ENCODE data around the gene OR4P4. TPM values are rescaled to one million over a fixed set of nuclear protein-coding genes. Genes with fewer than 3 reads are reported as not detected.

Gene OR4P4
- not detected for polyA plus RNA-seq

DNA sequence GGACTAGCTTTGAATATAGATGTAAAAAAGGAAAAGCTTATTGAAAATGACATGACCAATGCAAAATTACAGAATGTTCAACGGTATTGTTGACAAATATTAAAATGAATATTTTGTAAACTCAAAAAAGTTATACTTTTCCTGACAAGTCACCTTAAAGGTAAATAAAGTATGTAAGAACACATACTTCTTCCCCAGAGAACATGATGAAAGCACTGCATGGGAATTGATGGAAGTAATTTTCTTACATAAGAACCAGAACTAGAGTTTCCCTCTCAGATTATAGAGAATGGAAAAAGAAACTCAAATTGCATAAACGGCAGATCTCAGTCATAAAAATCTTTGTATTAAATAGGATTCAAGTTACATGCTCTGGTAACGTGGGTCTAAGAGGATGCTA lies at the start of gene OR4P4:
OR4P4 (plus strand) TSS at position 301 of the 400 bp plus-strand sequence.
- Histone ChIP-seq H3K4me3 (ENCODE audit: low read depth in 1 of 2, low read length in 2 of 2) (no peak within 1 kb of the TSS), H3K9me3 (ENCODE audit: control insufficient read depth in 2 of 2, insufficient read depth in 1 of 2, low read depth in 1 of 2, low read length in 1 of 2) (no peaks in the 10 kb centered on the region), H3K4me1 (ENCODE audit: control insufficient read depth in 2 of 2, insufficient read depth in 2 of 2, low read length in 1 of 2) (no peaks in the 10 kb centered on the region), H3K27me3 (ENCODE audit: control insufficient read depth in 1 of 2, insufficient read depth in 2 of 2, low read length in 2 of 2) (no peaks in the 10 kb centered on the region), H3K36me3 (ENCODE audit: control insufficient read depth in 2 of 2, insufficient read depth in 2 of 2, low read length in 1 of 2) (no peaks in the 10 kb centered on the region), H3K27ac (ENCODE audit: low read depth in 2 of 2, low read length in 1 of 2) (no peak within 1 kb of the TSS)
- WGBS, 2 donors: 46 to 52% methylated on average over 3 of the region's 3 CpGs

- Histone ChIP-seq H3K27me3 (ENCODE audit: control insufficient read depth in 1 of 2, insufficient read depth in 2 of 2, low read length in 2 of 2) (no peaks in the 10 kb centered on the region), H3K27ac (ENCODE audit: low read depth in 2 of 2, low read length in 1 of 2) (no peak within 1 kb of the TSS), H3K4me3 (ENCODE audit: low read depth in 1 of 2, low read length in 2 of 2) (no peak within 1 kb of the TSS), H3K36me3 (ENCODE audit: control insufficient read depth in 2 of 2, insufficient read depth in 2 of 2, low read length in 1 of 2) (no peaks in the 10 kb centered on the region), H3K4me1 (ENCODE audit: control insufficient read depth in 2 of 2, insufficient read depth in 2 of 2, low read length in 1 of 2) (no peaks in the 10 kb centered on the region), H3K9me3 (ENCODE audit: control insufficient read depth in 2 of 2, insufficient read depth in 1 of 2, low read depth in 1 of 2, low read length in 1 of 2) (no peaks in the 10 kb centered on the region)
- WGBS, 2 donors: 47 to 53% methylated on average over 2 of the region's 2 CpGs
These were observed 27.4 kb upstream of the OR4P4 start, which contains the start of gene OR4C11 for GRCh38 chr11:55607545-55607944. OR4C11 (minus strand) TSS chr11:55607645; CDS start chr11:55604373, 3,272 bp downstream.

DNA sequence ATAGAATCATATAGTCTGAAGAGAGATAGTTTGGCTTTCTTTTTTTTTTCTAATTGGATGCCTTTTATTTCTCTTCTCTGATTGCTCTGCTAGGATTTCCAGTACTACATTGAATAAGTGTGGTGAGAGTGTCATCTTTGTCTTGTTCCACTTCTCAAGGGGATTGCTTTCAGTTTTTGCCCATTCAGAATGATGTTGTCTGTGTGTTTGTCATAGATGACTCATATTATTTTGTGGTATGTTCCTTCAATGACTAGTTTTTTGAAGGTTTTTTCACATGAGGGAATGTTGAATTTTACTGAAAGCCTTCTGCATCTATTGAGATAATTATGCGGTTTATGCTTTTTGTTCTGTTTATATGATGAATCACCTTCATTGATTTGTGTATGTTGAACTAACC lies 10.4 kb upstream of the OR4P4 start:
- WGBS, 2 donors: 76 to 83% methylated on average over 1 of the region's 1 CpG
- Histone ChIP-seq H3K4me1 (ENCODE audit: control insufficient read depth in 2 of 2, insufficient read depth in 2 of 2, low read length in 1 of 2) (no peaks in the 10 kb centered on the region), H3K27me3 (ENCODE audit: control insufficient read depth in 1 of 2, insufficient read depth in 2 of 2, low read length in 2 of 2) (no peaks in the 10 kb centered on the region), H3K27ac (ENCODE audit: low read depth in 2 of 2, low read length in 1 of 2) (no peak overlapping the region), H3K9me3 (ENCODE audit: control insufficient read depth in 2 of 2, insufficient read depth in 1 of 2, low read depth in 1 of 2, low read length in 1 of 2) (peaks cover 0 to 4% of the 10 kb centered on the region in 2 donors), H3K4me3 (ENCODE audit: low read depth in 1 of 2, low read length in 2 of 2) (no peak overlapping the region), H3K36me3 (ENCODE audit: control insufficient read depth in 2 of 2, insufficient read depth in 2 of 2, low read length in 1 of 2) (no peaks in the 10 kb centered on the region)

- Histone ChIP-seq H3K27ac (ENCODE audit: low read depth in 2 of 2, low read length in 1 of 2) (no peak within 1 kb of the TSS), H3K27me3 (ENCODE audit: control insufficient read depth in 1 of 2, insufficient read depth in 2 of 2, low read length in 2 of 2) (no peaks in the 10 kb centered on the region), H3K9me3 (ENCODE audit: control insufficient read depth in 2 of 2, insufficient read depth in 1 of 2, low read depth in 1 of 2, low read length in 1 of 2) (no peaks in the 10 kb centered on the region), H3K36me3 (ENCODE audit: control insufficient read depth in 2 of 2, insufficient read depth in 2 of 2, low read length in 1 of 2) (no peaks in the 10 kb centered on the region), H3K4me3 (ENCODE audit: low read depth in 1 of 2, low read length in 2 of 2) (no peak within 1 kb of the TSS), H3K4me1 (ENCODE audit: control insufficient read depth in 2 of 2, insufficient read depth in 2 of 2, low read length in 1 of 2) (no peaks in the 10 kb centered on the region)
- 75 to 79% methylated on average over 2 of the region's 2 CpGs for WGBS, 2 donors
These were observed 13.1 kb downstream of the OR4P4 start, which contains the start of gene OR4S2 for GRCh38 chr11:55648027-55648426. OR4S2 (plus strand) TSS chr11:55648327; CDS start chr11:55650904, 2,577 bp downstream.

- Histone ChIP-seq H3K4me1 (ENCODE audit: control insufficient read depth in 2 of 2, insufficient read depth in 2 of 2, low read length in 1 of 2) (no peaks in the 10 kb centered on the region), H3K9me3 (ENCODE audit: control insufficient read depth in 2 of 2, insufficient read depth in 1 of 2, low read depth in 1 of 2, low read length in 1 of 2) (peaks cover 0 to 5% of the 10 kb centered on the region in 2 donors), H3K4me3 (ENCODE audit: low read depth in 1 of 2, low read length in 2 of 2) (no peak overlapping the region), H3K27ac (ENCODE audit: low read depth in 2 of 2, low read length in 1 of 2) (no peak overlapping the region), H3K36me3 (ENCODE audit: control insufficient read depth in 2 of 2, insufficient read depth in 2 of 2, low read length in 1 of 2) (no peaks in the 10 kb centered on the region), H3K27me3 (ENCODE audit: control insufficient read depth in 1 of 2, insufficient read depth in 2 of 2, low read length in 2 of 2) (no peaks in the 10 kb centered on the region)
- 62 to 70% methylated on average over 1 of the region's 1 CpG for WGBS, 2 donors
These were observed 17.6 kb downstream of the OR4P4 start for GRCh38 chr11:55652560-55652959.

- peaks cover 0 to 5% of the 10 kb centered on the region in 2 donors for H3K9me3 ChIP-seq (ENCODE audit: control insufficient read depth in 2 of 2, insufficient read depth in 1 of 2, low read depth in 1 of 2, low read length in 1 of 2)
- no peaks in the 10 kb centered on the region for H3K4me1 ChIP-seq (ENCODE audit: control insufficient read depth in 2 of 2, insufficient read depth in 2 of 2, low read length in 1 of 2)
- no peak overlapping the region for H3K27ac ChIP-seq (ENCODE audit: low read depth in 2 of 2, low read length in 1 of 2)
- H3K27me3 ChIP-seq (ENCODE audit: control insufficient read depth in 1 of 2, insufficient read depth in 2 of 2, low read length in 2 of 2): no peaks in the 10 kb centered on the region
- no peak overlapping the region for H3K4me3 ChIP-seq (ENCODE audit: low read depth in 1 of 2, low read length in 2 of 2)
- no peaks in the 10 kb centered on the region for H3K36me3 ChIP-seq (ENCODE audit: control insufficient read depth in 2 of 2, insufficient read depth in 2 of 2, low read length in 1 of 2)
These were observed 20.2 kb downstream of the OR4P4 start for GRCh38 chr11:55655096-55655495.

DNA sequence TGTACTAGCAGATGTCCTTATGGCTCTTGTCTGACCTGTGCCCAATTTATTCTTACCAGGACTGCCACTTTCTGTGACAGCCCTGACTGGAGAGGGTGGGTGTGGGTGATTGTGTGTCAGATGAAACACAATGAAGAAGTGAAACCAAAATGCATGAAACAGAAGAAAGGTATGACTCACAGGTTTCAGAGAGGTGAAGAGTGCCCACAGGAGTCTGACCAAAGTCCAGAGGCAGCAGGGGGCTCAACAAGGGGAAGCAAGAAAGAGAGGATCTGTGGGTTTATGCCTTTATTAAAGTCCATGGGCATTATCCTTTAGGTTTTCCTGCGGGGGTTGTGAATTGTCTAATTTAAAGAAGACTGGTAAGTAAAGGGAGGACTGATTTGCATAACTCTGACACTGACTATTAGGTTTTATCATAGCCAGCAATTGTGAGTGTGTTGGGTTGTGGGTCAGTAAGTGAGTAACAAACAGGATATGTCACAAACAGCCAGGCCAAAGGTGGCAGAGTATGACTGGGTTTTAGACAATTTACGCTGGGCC lies 23.2 kb downstream of the OR4P4 start:
- Histone ChIP-seq H3K9me3 (ENCODE audit: control insufficient read depth in 2 of 2, insufficient read depth in 1 of 2, low read depth in 1 of 2, low read length in 1 of 2) (peaks cover 0 to 5% of the 10 kb centered on the region in 2 donors), H3K36me3 (ENCODE audit: control insufficient read depth in 2 of 2, insufficient read depth in 2 of 2, low read length in 1 of 2) (no peaks in the 10 kb centered on the region), H3K27me3 (ENCODE audit: control insufficient read depth in 1 of 2, insufficient read depth in 2 of 2, low read length in 2 of 2) (no peaks in the 10 kb centered on the region), H3K4me3 (ENCODE audit: low read depth in 1 of 2, low read length in 2 of 2) (no peak overlapping the region), H3K4me1 (ENCODE audit: control insufficient read depth in 2 of 2, insufficient read depth in 2 of 2, low read length in 1 of 2) (no peaks in the 10 kb centered on the region), H3K27ac (ENCODE audit: low read depth in 2 of 2, low read length in 1 of 2) (no peak overlapping the region)
- 88 to 89% methylated on average over 2 of the region's 2 CpGs for WGBS, 2 donors

DNA sequence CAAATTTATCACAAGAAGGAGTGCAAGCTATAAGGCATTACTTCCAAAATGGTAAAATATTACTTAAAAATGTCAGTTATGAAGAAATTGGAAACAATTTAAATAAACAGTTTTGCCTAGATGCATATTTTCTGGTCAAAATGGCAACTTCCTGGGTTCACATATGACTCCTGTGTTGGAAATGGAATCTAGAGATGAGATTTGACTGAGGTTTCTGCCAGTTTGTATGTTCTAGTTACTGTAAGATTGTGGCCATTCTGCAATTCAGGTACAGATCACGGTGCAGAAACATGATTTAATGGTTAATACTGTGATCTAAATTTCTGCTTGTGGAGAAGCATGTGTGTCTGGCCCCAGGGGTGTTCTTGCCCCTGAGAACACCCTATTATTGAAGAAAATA lies 23.7 kb downstream of the OR4P4 start:
- Histone ChIP-seq H3K27me3 (ENCODE audit: control insufficient read depth in 1 of 2, insufficient read depth in 2 of 2, low read length in 2 of 2) (no peaks in the 10 kb centered on the region), H3K4me1 (ENCODE audit: control insufficient read depth in 2 of 2, insufficient read depth in 2 of 2, low read length in 1 of 2) (no peaks in the 10 kb centered on the region), H3K36me3 (ENCODE audit: control insufficient read depth in 2 of 2, insufficient read depth in 2 of 2, low read length in 1 of 2) (no peaks in the 10 kb centered on the region), H3K9me3 (ENCODE audit: control insufficient read depth in 2 of 2, insufficient read depth in 1 of 2, low read depth in 1 of 2, low read length in 1 of 2) (peaks cover 0 to 5% of the 10 kb centered on the region in 2 donors), H3K27ac (ENCODE audit: low read depth in 2 of 2, low read length in 1 of 2) (no peak overlapping the region), H3K4me3 (ENCODE audit: low read depth in 1 of 2, low read length in 2 of 2) (no peak overlapping the region)
- 47 to 53% methylated on average over 1 of the region's 1 CpG for WGBS, 2 donors

GRCh38 chr11:55661901-55662300 lies 27.0 kb downstream of the OR4P4 start, which contains the start of gene OR4C6:
OR4C6 (plus strand) TSS chr11:55662201; CDS start chr11:55665167, 2,966 bp downstream.
- 72 to 80% methylated on average over 1 of the region's 1 CpG for WGBS, 2 donors

GRCh38 chr11:55669376-55669775 lies 34.5 kb downstream of the OR4P4 start:
- no peak overlapping the region for H3K4me3 ChIP-seq (ENCODE audit: low read depth in 1 of 2, low read length in 2 of 2)
- no peaks in the 10 kb centered on the region for H3K36me3 ChIP-seq (ENCODE audit: control insufficient read depth in 2 of 2, insufficient read depth in 2 of 2, low read length in 1 of 2)
- WGBS, 2 donors: 43 to 49% methylated on average over 2 of the region's 2 CpGs
- H3K9me3 ChIP-seq (ENCODE audit: control insufficient read depth in 2 of 2, insufficient read depth in 1 of 2, low read depth in 1 of 2, low read length in 1 of 2): peaks cover 0 to 3% of the 10 kb centered on the region in 2 donors
- H3K27me3 ChIP-seq (ENCODE audit: control insufficient read depth in 1 of 2, insufficient read depth in 2 of 2, low read length in 2 of 2): no peaks in the 10 kb centered on the region
- H3K4me1 ChIP-seq (ENCODE audit: control insufficient read depth in 2 of 2, insufficient read depth in 2 of 2, low read length in 1 of 2): no peaks in the 10 kb centered on the region
- H3K27ac ChIP-seq (ENCODE audit: low read depth in 2 of 2, low read length in 1 of 2): no peak overlapping the region

More at GRCh38 chr11:55661901-55662300, 27.0 kb downstream of the OR4P4 start, which contains the start of gene OR4C6:
- Histone ChIP-seq H3K4me1 (ENCODE audit: control insufficient read depth in 2 of 2, insufficient read depth in 2 of 2, low read length in 1 of 2) (no peaks in the 10 kb centered on the region), H3K4me3 (ENCODE audit: low read depth in 1 of 2, low read length in 2 of 2) (no peak within 1 kb of the TSS), H3K27me3 (ENCODE audit: control insufficient read depth in 1 of 2, insufficient read depth in 2 of 2, low read length in 2 of 2) (no peaks in the 10 kb centered on the region), H3K9me3 (ENCODE audit: control insufficient read depth in 2 of 2, insufficient read depth in 1 of 2, low read depth in 1 of 2, low read length in 1 of 2) (peaks cover 0 to 3% of the 10 kb centered on the region in 2 donors), H3K36me3 (ENCODE audit: control insufficient read depth in 2 of 2, insufficient read depth in 2 of 2, low read length in 1 of 2) (no peaks in the 10 kb centered on the region), H3K27ac (ENCODE audit: low read depth in 2 of 2, low read length in 1 of 2) (no peak within 1 kb of the TSS)

Data from esophagus (tissue), 2 donors.